Astrocyte of the spinal cord (primary cell): ENCODE data around the gene HKDC1.

Experiments used
- DNase-seq: peaks from one replicate; pipeline ENCODE4 v3.0.0; 2011; ENCODE audit warnings: low read depth, low spot score
- H3K4me3 ChIP-seq: 2 replicates; pipeline ENCODE4 v1.5.1; 2011; ENCODE audit warnings: low read depth, mild to moderate bottlenecking, low read length, moderate library complexity
- CTCF ChIP-seq: IDR thresholded peaks from 2 replicates; pipeline ENCODE4 v1.5.1; 2012; ENCODE audit warnings: low read depth, mild to moderate bottlenecking, low read length, inconsistent platforms
- in situ Hi-C: cut with HindIII; loops from 2 replicates; pipeline ENCODE4 v1.10.0; 2017; ENCODE audit warnings: low sequenced_read_pairs

Gene HKDC1

DNA sequence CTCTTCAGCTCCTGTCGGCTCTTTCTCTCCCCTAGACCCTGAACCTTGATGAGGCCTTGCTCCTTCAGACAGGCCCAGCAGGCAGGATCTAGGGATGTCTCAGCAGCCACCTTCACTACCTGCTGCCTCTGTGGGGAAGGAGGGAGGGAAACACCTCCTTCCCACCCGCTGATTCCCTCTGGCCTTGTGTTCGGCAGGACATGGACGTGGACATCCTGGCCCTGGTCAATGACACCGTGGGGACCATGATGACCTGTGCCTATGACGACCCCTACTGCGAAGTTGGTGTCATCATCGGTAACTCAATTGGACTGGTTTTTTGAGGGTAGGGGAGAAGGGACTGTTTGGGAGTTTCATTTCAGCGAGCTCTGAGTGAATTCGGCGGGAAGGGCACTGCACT lies 20.3 kb downstream of the HKDC1 start:
- DNase-seq = no peak
- in situ Hi-C loops = no loop called here
- no peak for TF ChIP-seq CTCF
- H3K4me3 ChIP-seq = no peak overlapping the region

DNA sequence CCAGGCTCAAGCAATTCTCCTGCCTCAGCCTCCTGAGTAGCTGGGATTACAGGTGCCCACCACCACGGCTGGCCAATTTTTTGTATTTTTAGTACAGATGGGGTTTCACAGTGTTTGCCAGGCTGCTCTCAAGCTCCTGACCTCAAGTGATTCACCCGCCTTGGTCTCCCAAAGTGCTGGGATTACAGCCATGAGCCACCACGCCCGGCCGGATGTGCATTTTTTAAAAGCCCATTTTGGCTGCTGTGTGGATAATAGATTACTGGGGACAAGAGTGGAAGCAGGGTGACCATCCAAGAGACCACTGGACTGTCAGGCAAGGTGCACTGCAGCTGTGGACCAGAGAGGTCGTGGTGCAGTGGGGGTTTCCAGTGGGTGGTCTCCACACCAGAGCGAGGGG lies 21.4 kb downstream of the HKDC1 start:
- DNase-seq = peak; percentile 35
- H3K4me3 ChIP-seq = no peak overlapping the region
- TF ChIP-seq CTCF = no peak
- in situ Hi-C loops = no loop called here

- no peak for DNase-seq
- TF ChIP-seq CTCF = no peak
- in situ Hi-C loops = no loop called here
- H3K4me3 ChIP-seq = no peak overlapping the region
These were observed 22.1 kb downstream of the HKDC1 start for GRCh38 chr10:69242040-69242851.

- no peak for DNase-seq
- in situ Hi-C loops = no loop called here
- no peak for TF ChIP-seq CTCF
- no peak overlapping the region for H3K4me3 ChIP-seq
These were observed 22.7 kb downstream of the HKDC1 start for GRCh38 chr10:69242852-69243212.

DNA sequence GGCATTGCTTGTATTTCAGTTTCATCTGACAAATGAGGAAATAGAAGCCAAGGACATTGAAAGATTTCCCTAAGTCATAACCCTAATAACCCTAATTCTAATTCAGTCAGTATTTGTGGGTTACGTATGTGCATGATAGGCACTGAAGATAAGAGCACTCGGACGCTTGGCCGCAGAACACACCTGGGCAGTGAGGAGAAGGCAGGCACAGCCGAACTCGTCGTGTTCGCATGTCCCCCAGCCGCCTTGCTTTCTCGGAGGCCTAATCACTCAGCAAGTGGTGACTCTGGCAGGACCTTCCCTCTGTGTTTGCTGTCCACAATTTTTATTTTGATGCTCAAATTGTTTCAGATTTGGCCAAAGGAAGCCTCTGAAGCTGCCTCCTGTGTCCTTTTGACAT lies 23.7 kb downstream of the HKDC1 start:
- TF ChIP-seq CTCF = no peak
- no peak overlapping the region for H3K4me3 ChIP-seq
- in situ Hi-C loops = no loop called here
- DNase-seq = no peak

DNA sequence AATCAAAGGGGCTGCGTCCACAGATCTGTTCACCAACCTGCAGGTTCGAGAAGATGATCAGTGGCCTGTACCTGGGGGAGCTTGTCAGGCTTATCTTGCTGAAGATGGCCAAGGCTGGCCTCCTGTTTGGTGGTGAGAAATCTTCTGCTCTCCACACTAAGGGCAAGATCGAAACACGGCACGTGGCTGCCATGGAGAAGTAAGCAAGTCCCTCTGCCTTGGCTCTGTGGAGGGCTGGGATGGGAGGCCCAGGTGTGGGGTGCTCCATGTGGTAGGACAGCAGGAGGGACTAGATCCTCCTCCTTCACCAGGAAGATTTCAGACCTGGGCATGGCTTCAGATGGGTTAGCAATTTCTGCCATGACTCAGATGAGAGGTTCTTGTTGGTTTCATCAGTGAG lies 25.9 kb downstream of the HKDC1 start:
- no peak for TF ChIP-seq CTCF
- H3K4me3 ChIP-seq = no peak overlapping the region
- in situ Hi-C loops = no loop called here
- DNase-seq = no peak
